HCT116 (cell line): ENCODE measurements around the gene FTHL17.

Source experiments
- EZH2 ChIP-seq: fragments of 200-600 bp; sonication (generic); IDR thresholded peaks from 2 replicates; pipeline ENCODE4 v1.6.1; 2017; ENCODE audit warnings: antibody characterized with exemption, mixed run types
- POLR2A ChIP-seq: IDR thresholded peaks from 2 replicates; pipeline ENCODE4 v1.7.0; 2011; ENCODE audit warnings: borderline replicate concordance; ENCODE audit not compliant: insufficient read depth, insufficient read length; ENCODE audit errors: extremely low read depth
- POLR2AphosphoS5 ChIP-seq: IDR thresholded peaks from 2 replicates; pipeline ENCODE4 v1.6.1; 2011; ENCODE audit warnings: mild to moderate bottlenecking, low read depth, low read length, moderate library complexity
- REST ChIP-seq: IDR thresholded peaks from 2 replicates; pipeline ENCODE4 v1.6.1; 2012; ENCODE audit warnings: low read depth
- SP1 ChIP-seq: IDR thresholded peaks from 2 replicates; pipeline ENCODE4 v1.6.1; 2012; ENCODE audit warnings: low read depth
- ZNF274 ChIP-seq: fragments of 200-500 bp; sonication (Bioruptor generic); IDR thresholded peaks from 2 replicates; pipeline ENCODE4 v1.6.1; 2014; ENCODE audit warnings: mild to moderate bottlenecking, low read depth, low read length, inconsistent platforms
- TF ChIP-seq, protein P1 (sequence below), 3 experiments: fragments of 200-600 bp in 1 of 3; sonication (generic) in 1 of 3; IDR thresholded peaks in 2 of 3; conservative IDR thresholded peaks in 1 of 3; 2 replicates each; pipeline ENCODE4 v1.5.1; 2012 to 2017; ENCODE audit warnings: low read depth in 2 of 3, low read length in 2 of 3, antibody characterized with exemption in 1 of 3, borderline replicate concordance in 1 of 3, control low read depth in 1 of 3, mild to moderate bottlenecking in 1 of 3, mixed read lengths in 1 of 3, mixed run types in 1 of 3, moderate library complexity in 1 of 3; ENCODE audit not compliant: insufficient read depth in 1 of 3

DNA sequence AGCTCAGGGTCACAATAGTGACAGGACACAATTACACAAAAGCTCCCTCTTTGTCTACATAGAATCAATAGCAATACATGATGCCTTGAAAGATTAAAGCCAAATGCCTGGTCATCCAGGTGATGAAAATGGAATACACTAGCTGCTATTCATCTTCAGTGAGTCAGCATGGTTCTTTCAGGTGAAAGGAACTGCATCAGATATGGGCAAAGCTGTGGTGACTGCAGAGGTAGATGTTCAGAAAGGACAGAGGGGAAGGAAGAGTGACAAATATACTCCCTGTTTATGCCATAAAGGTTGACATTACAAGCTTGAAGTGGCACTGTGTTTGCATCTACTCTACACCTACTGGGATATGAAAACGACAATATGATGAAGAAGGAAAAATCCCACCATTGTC lies 20.0 kb upstream of the FTHL17 start:
- TF ChIP-seq POLR2AphosphoS5 (no peak), EZH2 (no peak), POLR2A (no peak), REST (no peak), ZNF274 (no peak), SP1 (no peak)
- TF ChIP-seq, protein P1, sequence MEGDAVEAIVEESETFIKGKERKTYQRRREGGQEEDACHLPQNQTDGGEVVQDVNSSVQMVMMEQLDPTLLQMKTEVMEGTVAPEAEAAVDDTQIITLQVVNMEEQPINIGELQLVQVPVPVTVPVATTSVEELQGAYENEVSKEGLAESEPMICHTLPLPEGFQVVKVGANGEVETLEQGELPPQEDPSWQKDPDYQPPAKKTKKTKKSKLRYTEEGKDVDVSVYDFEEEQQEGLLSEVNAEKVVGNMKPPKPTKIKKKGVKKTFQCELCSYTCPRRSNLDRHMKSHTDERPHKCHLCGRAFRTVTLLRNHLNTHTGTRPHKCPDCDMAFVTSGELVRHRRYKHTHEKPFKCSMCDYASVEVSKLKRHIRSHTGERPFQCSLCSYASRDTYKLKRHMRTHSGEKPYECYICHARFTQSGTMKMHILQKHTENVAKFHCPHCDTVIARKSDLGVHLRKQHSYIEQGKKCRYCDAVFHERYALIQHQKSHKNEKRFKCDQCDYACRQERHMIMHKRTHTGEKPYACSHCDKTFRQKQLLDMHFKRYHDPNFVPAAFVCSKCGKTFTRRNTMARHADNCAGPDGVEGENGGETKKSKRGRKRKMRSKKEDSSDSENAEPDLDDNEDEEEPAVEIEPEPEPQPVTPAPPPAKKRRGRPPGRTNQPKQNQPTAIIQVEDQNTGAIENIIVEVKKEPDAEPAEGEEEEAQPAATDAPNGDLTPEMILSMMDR (IDR thresholded peaks at IDR 0.05 in 2 of 3, conservative IDR thresholded peaks at IDR 0.05 in 1 of 3; ENCODE audit: borderline replicate concordance in 1 of 3, insufficient read depth in 1 of 3, low read depth in 2 of 3, low read length in 2 of 3) = no peak
